K562 (cell line): ENCODE data around the gene POT1. TPM values are rescaled to one million over a fixed set of nuclear protein-coding genes. Genes with fewer than 3 reads are reported as not detected.

Experiments
- ATAC-seq: fragments of 200-7000 bp; cut with Tn5 transposase; 3 replicates; pipeline ENCODE4 v1.9.1; 2020; ENCODE audit warnings: moderate library complexity
- BruUV-seq: library from RNA; stranded (reverse); fragments of 400-500 nt; replicated peaks from 2 replicates; lab custom pipeline; 2021; lab: Mats Ljungman, UMichigan
- CTCF ChIA-PET: fragments of 300-600 bp; formaldehyde crosslinking; extraction: SDS; loops from one replicate; lab custom pipeline; 2021; ENCODE audit warnings: low intra/inter-chr PET ratio; lab: Yijun Ruan, JAX
- POLR2A ChIA-PET: fragments of 300-600, 350-650 bp; sonication (Branson Sonifier 250); formaldehyde crosslinking; extraction: SDS; loops from one replicate; lab custom pipeline; 2021; ENCODE audit warnings: antibody characterized with exemption, inconsistent platforms; lab: Yijun Ruan, JAX
- DNase-seq, 4 experiments: peaks; one replicate each; pipeline versions ENCODE4 v3.0.0 to v3.0.0-alpha.2; 2011 to 2018; ENCODE audit warnings: low spot score in 3 of 4, mixed read lengths in 3 of 4; ENCODE audit errors: extremely low read depth in 1 of 4
- FAIRE-seq: peaks from 2 replicates; lab custom pipeline; 2011; peaks lifted over from hg19 to GRCh38; lab: Jason Lieb, UNC
- H2AFZ ChIP-seq: 2 replicates; pipeline ENCODE4 v1.6.0; 2011; ENCODE audit warnings: low read depth, low read length, control low read depth, inconsistent platforms
- H3K27ac ChIP-seq: fragments of 200-600 bp; 3 replicates; pipeline ENCODE4 v1.8.0; 2011; ENCODE audit warnings: low read depth, mild to moderate bottlenecking, control low read depth, inconsistent platforms, low read length, moderate library complexity, mixed read lengths; ENCODE audit errors: extremely low read depth
- H3K27me3 ChIP-seq, 2 experiments: fragments of 300-600 bp in 1 of 2; 2 replicates in 1 of 2; 3 replicates in 1 of 2; pipeline versions ENCODE4 v1.6.0 to v1.8.0; 2011; ENCODE audit warnings: inconsistent platforms in 2 of 2, low read length in 2 of 2, mild to moderate bottlenecking in 1 of 2, mixed read lengths in 1 of 2, moderate library complexity in 1 of 2; ENCODE audit not compliant: control insufficient read depth in 2 of 2, insufficient read depth in 2 of 2
- H3K36me3 ChIP-seq: fragments of 300-600 bp; 3 replicates; pipeline ENCODE4 v1.8.0; 2011; ENCODE audit warnings: mild to moderate bottlenecking, low read length, inconsistent platforms; ENCODE audit not compliant: control insufficient read depth, insufficient read depth
- H3K4me1 ChIP-seq, 2 experiments: fragments of 200-600 bp in 1 of 2; replicated peaks in 1 of 2; 2 replicates in 1 of 2; 3 replicates in 1 of 2; pipeline versions ENCODE4 v1.5.1 to v1.8.0; 2011; ENCODE audit warnings: inconsistent platforms in 2 of 2, low read length in 2 of 2, mild to moderate bottlenecking in 1 of 2, mixed read lengths in 1 of 2, moderate library complexity in 1 of 2; ENCODE audit not compliant: control insufficient read depth in 2 of 2, insufficient read depth in 2 of 2
- H3K4me2 ChIP-seq: 2 replicates; pipeline ENCODE4 v1.6.1; 2011; ENCODE audit warnings: low read length, control low read depth, inconsistent platforms, mixed read lengths; ENCODE audit not compliant: insufficient read depth
- H3K4me3 ChIP-seq: fragments of 200-600 bp; sonication (generic), shearing (Covaris generic); 2 replicates; pipeline ENCODE4 v1.5.1; 2016; ENCODE audit warnings: control low read depth, inconsistent platforms
- H3K79me2 ChIP-seq: fragments of 200-600 bp; 3 replicates; pipeline ENCODE4 v1.8.0; 2011; ENCODE audit warnings: low read length, inconsistent platforms; ENCODE audit not compliant: control insufficient read depth, insufficient read depth
- H3K9ac ChIP-seq, 2 experiments: 2 replicates each; pipeline versions ENCODE4 v1.6.0 to v1.6.1; 2011; ENCODE audit warnings: low read depth in 2 of 2, low read length in 2 of 2, control low read depth in 1 of 2, inconsistent platforms in 1 of 2, mild to moderate bottlenecking in 1 of 2, mixed read lengths in 1 of 2; ENCODE audit not compliant: insufficient read depth in 1 of 2
- H3K9me1 ChIP-seq: one replicate; pipeline ENCODE4 v1.6.0; 2011; ENCODE audit warnings: inconsistent platforms, mild to moderate bottlenecking, low read length, moderate library complexity; ENCODE audit not compliant: control insufficient read depth, insufficient read depth
- H3K9me3 ChIP-seq: replicated peaks from 2 replicates; pipeline ENCODE4 v1.5.1; 2011; ENCODE audit warnings: low read depth, low read length, inconsistent platforms; ENCODE audit not compliant: control insufficient read depth, insufficient read depth
- H4K20me1 ChIP-seq: replicated peaks from 2 replicates; pipeline ENCODE4 v1.6.1; 2011; ENCODE audit warnings: low read length, inconsistent platforms, mixed read lengths; ENCODE audit not compliant: control insufficient read depth, insufficient read depth
- BHLHE40 ChIP-seq: IDR thresholded peaks from 2 replicates; pipeline ENCODE4 v1.6.1; 2011; ENCODE audit warnings: low read length, improper control_type of control experiment
- CSDE1 ChIP-seq, 2 experiments: fragments of 450-650 bp; IDR thresholded peaks; 2 replicates each; pipeline ENCODE4 v1.6.1; 2016; ENCODE audit warnings: mild to moderate bottlenecking in 1 of 2
- DIDO1 ChIP-seq: fragments of 450-650 bp; IDR thresholded peaks from 2 replicates; pipeline ENCODE4 v1.6.1; 2016; ENCODE audit warnings: low read depth, missing biosample characterization, missing genetic modification characterization
- FOXP1 ChIP-seq: sonication (generic); formaldehyde crosslinking; IDR thresholded peaks from 2 replicates; pipeline ENCODE4 v1.8.0; 2022; ENCODE audit warnings: mild to moderate bottlenecking, missing genetic modification reagents
- MED1 ChIP-seq: sonication (generic); formaldehyde crosslinking; IDR thresholded peaks from 2 replicates; pipeline ENCODE4 v1.8.1; 2023; ENCODE audit warnings: missing genetic modification reagents, borderline replicate concordance
- NR2C1 ChIP-seq, 2 experiments: fragments of 450-650 bp; IDR thresholded peaks; 2 replicates each; pipeline ENCODE4 v1.6.1; 2017; ENCODE audit warnings: mild to moderate bottlenecking in 2 of 2, antibody characterized with exemption in 1 of 2, inconsistent platforms in 1 of 2, missing compliant biosample characterization in 1 of 2, missing genetic modification characterization in 1 of 2
- PRDM10 ChIP-seq: fragments of 450-650 bp; IDR thresholded peaks from 2 replicates; pipeline ENCODE4 v1.6.1; 2018; ENCODE audit not compliant: partially characterized antibody
- SMARCC2 ChIP-seq: fragments of 450-650 bp; IDR thresholded peaks from 2 replicates; pipeline ENCODE4 v1.6.1; 2017; ENCODE audit warnings: antibody characterized with exemption, moderate library complexity, mild to moderate bottlenecking, low read depth
- TFE3 ChIP-seq: fragments of 450-650 bp; formaldehyde crosslinking; IDR thresholded peaks from 2 replicates; pipeline ENCODE4 v1.4.0; 2020; ENCODE audit warnings: mild to moderate bottlenecking, mixed read lengths
- ZNF197 ChIP-seq: fragments of 200-800 bp; sonication (Bioruptor generic); IDR thresholded peaks from 2 replicates; pipeline ENCODE4 v1.6.1; 2016; ENCODE audit warnings: low read depth, missing genetic modification characterization, missing compliant biosample characterization
- ZNF354B ChIP-seq: fragments of 250-450 bp; sonication (Bioruptor Pico); IDR thresholded peaks from 2 replicates; pipeline ENCODE4 v1.4.0; 2020
- WGBS: fragments of 100-300 bp; shearing (Covaris generic); methylation state at CpG from one replicate; pipeline ENCODE4 v1.1.6; 2016; ENCODE audit warnings: low coverage, mixed read lengths; ENCODE audit not compliant: insufficient coverage; ENCODE audit errors: missing lambda C conversion rate; 5-methylcytosine and 5-hydroxymethylcytosine counted together
- in situ Hi-C: fragments of 300-500 bp; cut with MboI; formaldehyde crosslinking; loops from 4 replicates; pipeline ENCODE4 v1.15.0; 2018; ENCODE audit warnings: inconsistent platforms, mixed read lengths
- intact Hi-C: fragments of 100-400 bp; cut with micrococcal nuclease; formaldehyde crosslinking; loops from 2 replicates; pipeline ENCODE4 v1.14.2; 2022
- polyA plus RNA-seq, 8 experiments: library from polyadenylated mRNA; depleted of rRNA in 4 of 8; stranded (reverse) in 5 of 8; unstranded in 3 of 8; fragments of >200 nt; fragmentation: Nextera tagmentation in 2 of 8; fragmentation: Illumina TruSeq in 1 of 8; extraction: Ambion mirVana in 2 of 8; extraction: Trizol in 1 of 8; gene quantifications; 2 replicates each; pipeline versions ENCODE4 v1.2.1 to v1.2.3, GENCODE V29; 2011 to 2014; ENCODE audit warnings: inconsistent platforms in 1 of 8, missing spikeins in 1 of 8
- total RNA-seq, 7 experiments: library from RNA; depleted of rRNA in 6 of 7; stranded (reverse); fragments of >200 nt in 6 of 7; fragmentation: Illumina TruSeq in 2 of 7; extraction: Trizol in 2 of 7; gene quantifications; 2 replicates each; pipeline versions ENCODE4 v1.2.1 to v1.2.3, GENCODE V29; 2011 to 2021; ENCODE audit warnings: low replicate concordance in 1 of 7
- TF ChIP-seq, protein P1 (sequence below): fragments of 450-650 bp; IDR thresholded peaks from 2 replicates; pipeline ENCODE4 v1.6.1; 2016

POT1 gene
- total and polyA plus RNA-seq, 9 of the 15 experiments (the other 6 are each of a cell fraction or from before 2014, with no cell fraction given), result 37.9 to 140 (median 63.6) TPM

- H3K9me1 ChIP-seq, result no peaks in the 10 kb centered on the region
Measured at GRCh38 chr7:124937076-124937475, 7.5 kb upstream of the POT1 start.

More at GRCh38 chr7:124937076-124937475, 7.5 kb upstream of the POT1 start:
- CTCF ChIA-PET, result no interaction called here
- Histone ChIP-seq H3K36me3 (no peaks in the 10 kb centered on the region), H2AFZ (peak overlapping the region; percentile 25; the same call in 1 of the 2 replicates), H3K4me1 (peaks cover 7 to 10% of the 10 kb centered on the region in 2 experiments), H3K27me3 (no peaks in the 10 kb centered on the region), H3K27ac (no peak overlapping the region), H3K9me3 (no peaks in the 10 kb centered on the region), H3K4me2 (no peak overlapping the region), H3K4me3 (no peak overlapping the region), H4K20me1 (no peaks in the 10 kb centered on the region), H3K9ac (no peak overlapping the region), H3K79me2 (no peaks in the 10 kb centered on the region)
- BruUV-seq, result no TSS peak
- intact Hi-C loops (no loop called here), in situ Hi-C loops (no loop called here)
- 74% methylated on average over 1 of the region's 1 CpG for WGBS
- TF ChIP-seq FOXP1 (no peak), PRDM10 (no peak), SMARCC2 (no peak), ZNF197 (CRISPR knock-in tag) (no peak), DIDO1 (tag) (no peak), CSDE1 (IDR thresholded peaks at IDR 0.05) (no peak), BHLHE40 (no peak), ZNF354B (CRISPR knock-in tag) (no peak), TFE3 (CRISPR knock-in tag) (no peak), NR2C1 (IDR thresholded peaks at IDR 0.05) (no peak), NR2C1 (tag; IDR thresholded peaks at IDR 0.05) (no peak), MED1 (no peak)
- TF ChIP-seq, protein P1, sequence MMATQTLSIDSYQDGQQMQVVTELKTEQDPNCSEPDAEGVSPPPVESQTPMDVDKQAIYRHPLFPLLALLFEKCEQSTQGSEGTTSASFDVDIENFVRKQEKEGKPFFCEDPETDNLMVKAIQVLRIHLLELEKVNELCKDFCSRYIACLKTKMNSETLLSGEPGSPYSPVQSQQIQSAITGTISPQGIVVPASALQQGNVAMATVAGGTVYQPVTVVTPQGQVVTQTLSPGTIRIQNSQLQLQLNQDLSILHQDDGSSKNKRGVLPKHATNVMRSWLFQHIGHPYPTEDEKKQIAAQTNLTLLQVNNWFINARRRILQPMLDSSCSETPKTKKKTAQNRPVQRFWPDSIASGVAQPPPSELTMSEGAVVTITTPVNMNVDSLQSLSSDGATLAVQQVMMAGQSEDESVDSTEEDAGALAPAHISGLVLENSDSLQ, result no peak
- POLR2A ChIA-PET, result no interaction called here
- DNase-seq (no peak), ATAC-seq (no peak), FAIRE-seq (no peak)
